Activated T-cell treated with anti-CD3 and anti-CD28 coated beads for 24 hours (primary cell): ENCODE data around the gene MTCH1.
A peak's percentile ranks its signal among the peaks of the same experiment; 100 is the strongest.
"Not testable (repeated sequence)": the region's sequence is repeated elsewhere in the genome, so short reads cannot be mapped to it uniquely, and the experiment has no call there.

Experiments
- DNase-seq: peaks from one replicate; pipeline ENCODE4 v3.0.0-alpha.2; 2020; ENCODE audit warnings: low read depth

MTCH1 gene

GRCh38 chr6:36997811-36998722, 12.1 kb upstream of the MTCH1 start:
- no peak for DNase-seq

DNA sequence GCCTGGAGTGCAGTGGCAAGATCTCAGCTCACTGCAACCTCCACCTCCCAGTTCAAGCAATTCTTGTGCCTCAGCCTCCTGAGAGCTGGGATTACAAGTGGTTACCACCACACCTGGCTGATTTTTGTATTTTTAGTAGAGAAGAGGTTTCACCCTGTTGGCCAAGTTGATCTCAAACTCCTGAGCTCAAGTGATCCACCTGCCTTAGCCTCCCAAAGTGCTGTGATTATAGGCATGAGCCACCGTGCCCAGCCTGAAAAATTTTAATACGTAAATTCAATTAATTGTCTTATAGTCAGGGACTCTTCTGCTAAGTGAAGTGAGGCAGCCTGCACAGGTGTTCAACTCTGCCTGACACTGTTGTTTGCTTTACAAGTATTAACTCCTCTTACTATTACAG, 4.4 kb upstream of the MTCH1 start:
- DNase-seq: not testable (repeated sequence)

- no peak for DNase-seq
Measured at GRCh38 chr6:36989264-36989663, 3.3 kb upstream of the MTCH1 start.

- DNase-seq: no peak
Measured at GRCh38 chr6:36986704-36987047, 680 bp upstream of the MTCH1 start.

DNA sequence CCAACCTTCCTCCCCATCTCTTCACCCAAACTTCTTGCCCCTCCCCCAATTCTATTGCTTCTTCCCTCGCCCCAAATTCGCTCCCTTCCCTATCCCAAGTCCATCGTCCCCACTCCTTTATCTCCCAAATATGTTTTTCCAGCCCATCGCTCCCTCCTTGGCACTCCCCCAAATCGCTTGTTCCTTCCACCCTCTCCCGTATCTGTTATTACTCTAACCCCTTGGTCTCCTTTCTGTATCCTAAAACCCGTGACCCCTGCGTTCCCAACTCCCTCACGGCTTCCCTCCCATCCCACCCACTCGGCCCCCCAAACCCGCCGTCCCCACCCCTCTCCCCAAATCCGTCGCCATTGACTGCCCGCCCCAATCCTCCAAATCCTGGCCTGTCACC, 584 bp downstream of the MTCH1 start:
- DNase-seq: no peak

- DNase-seq: peak; percentile 42
Measured at GRCh38 chr6:36984581-36985416, 1.2 kb downstream of the MTCH1 start.

DNA sequence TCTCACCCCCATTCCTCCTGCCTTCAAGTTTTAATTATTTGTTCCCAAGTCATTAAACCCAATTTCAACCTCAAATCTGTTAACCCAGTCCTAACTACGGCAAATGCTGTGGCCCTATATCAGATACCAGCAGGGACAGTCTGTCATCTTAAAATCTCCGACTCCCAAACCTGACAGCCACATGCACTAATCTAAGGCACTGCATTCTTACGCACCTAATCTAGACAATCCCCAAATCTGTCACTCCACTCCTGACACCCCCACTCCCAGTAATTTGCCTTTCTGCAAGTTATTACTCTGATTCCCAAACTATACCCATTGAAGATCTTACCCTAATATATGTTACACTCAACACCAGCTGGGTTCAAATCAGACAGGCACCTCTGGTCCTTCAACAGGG, 2.5 kb downstream of the MTCH1 start:
- no peak for DNase-seq

GRCh38 chr6:36980876-36981619, 4.9 kb downstream of the MTCH1 start:
- no peak for DNase-seq

- no peak for DNase-seq
Measured at GRCh38 chr6:36980129-36980528, 5.9 kb downstream of the MTCH1 start.

GRCh38 chr6:36979347-36979742, 6.7 kb downstream of the MTCH1 start:
- DNase-seq: no peak

- no peak for DNase-seq
Measured at GRCh38 chr6:36978421-36979346, 7.3 kb downstream of the MTCH1 start.

GRCh38 chr6:36977470-36977941, 8.5 kb downstream of the MTCH1 start:
- no peak for DNase-seq

GRCh38 chr6:36976931-36977330, 9.1 kb downstream of the MTCH1 start:
- DNase-seq: no peak

DNA sequence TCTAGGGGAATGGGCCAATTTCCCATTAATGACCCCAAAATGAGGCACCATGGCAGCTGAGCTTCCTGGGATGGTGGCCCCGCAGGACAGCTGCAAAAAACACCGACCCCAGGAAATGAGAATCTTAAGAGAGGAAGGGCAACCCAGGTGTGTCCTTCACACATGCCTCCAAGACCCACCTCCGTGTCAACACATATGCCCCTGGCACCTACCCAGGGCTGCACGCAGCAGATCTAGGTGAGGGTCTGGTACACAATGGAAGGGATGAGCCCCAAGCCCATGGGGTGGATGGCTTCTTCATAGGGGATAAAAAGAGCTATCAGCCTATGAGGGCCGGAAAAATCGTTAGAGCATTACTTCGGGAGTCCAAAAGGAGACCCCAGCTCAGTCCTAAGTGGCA, 9.5 kb downstream of the MTCH1 start:
- no peak for DNase-seq

- DNase-seq: no peak
Measured at GRCh38 chr6:36976007-36976264, 10.1 kb downstream of the MTCH1 start.

- no peak for DNase-seq
Measured at GRCh38 chr6:36975231-36976006, 10.6 kb downstream of the MTCH1 start.

GRCh38 chr6:36973647-36974046, 12.3 kb downstream of the MTCH1 start:
- no peak for DNase-seq

DNA sequence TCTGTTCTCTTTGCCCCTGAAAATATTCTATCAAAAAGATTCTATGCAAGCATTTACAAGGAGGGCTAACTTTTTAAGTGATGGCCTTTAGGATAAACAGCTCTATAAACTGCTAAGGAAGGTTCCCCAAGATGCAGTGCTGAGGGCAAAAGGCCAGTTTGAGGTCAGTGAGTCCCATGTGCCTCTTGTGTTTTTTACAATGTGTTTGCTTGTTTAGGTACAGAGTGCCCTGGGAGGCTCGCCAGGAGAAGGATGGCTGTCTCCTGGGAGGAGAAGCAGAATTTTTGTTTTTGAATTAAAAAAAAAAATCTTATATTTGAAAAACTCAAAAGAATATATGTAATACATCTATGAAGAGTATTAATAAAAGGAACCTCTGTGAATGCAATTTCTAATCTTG, 12.8 kb downstream of the MTCH1 start:
- DNase-seq: no peak

DNA sequence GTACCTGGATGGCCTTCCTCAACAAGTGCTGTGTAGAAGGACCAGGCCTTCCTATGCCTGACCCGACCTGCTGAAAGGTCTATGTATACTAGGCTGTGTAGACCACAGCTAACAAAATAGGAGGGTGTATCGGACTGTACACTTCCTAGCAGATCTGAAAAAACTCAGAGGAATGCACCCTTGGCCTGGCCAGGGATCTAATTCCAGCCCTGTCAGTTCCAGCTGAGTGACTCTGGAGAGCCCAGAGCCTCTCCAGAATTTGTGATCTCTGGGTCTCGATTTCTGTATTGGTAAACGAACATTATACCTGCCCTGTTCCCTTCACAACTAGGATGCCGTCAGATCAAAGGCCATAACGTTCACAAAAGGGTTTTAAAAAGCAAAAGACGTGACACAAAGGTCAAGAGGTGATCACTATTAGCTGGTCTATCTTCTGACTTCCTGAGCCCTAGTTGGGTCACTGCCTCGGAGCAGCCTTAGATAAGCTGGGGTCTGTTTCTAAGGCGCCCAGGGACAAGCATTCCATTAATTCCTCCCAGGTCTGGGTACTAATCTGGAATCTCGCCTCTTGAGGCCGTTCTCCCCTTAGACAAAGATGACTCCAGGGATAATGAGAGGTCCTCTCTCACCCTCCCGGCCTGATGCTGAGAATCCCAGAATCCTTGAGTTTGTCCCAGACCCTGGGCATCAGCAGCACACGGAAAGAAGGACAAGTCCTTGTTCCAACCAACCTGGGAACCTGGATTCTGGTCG, 13.9 kb downstream of the MTCH1 start:
- DNase-seq: no peak
